ENCODE results near the gene RAF1. TPM values are rescaled to one million over a fixed set of nuclear protein-coding genes. Genes with fewer than 3 reads are reported as not detected.

Gene RAF1
- total and polyA plus RNA-seq, 2 of the 13 experiments (the other 11 are each of a cell fraction or from before 2014, with no cell fraction given): 72.2 to 91.4 TPM

DNA sequence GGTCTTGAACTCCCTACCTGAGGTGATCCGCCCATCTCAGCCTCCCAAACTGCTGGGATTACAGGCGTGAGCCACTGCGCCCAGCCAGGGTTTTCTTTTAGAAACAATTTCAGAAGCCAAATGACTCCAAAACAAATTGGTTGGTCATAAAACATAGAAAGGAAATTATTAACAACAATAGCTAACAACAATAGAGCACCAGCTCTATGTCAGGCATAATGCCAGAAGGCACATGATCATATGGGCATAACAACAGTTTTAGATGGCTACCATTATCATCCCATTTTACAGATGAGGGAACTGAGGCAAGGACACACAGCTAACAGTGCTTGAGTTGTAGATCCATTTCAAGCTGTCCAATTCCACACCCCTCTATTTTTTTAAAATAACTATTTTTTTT is 22.2 kb upstream of the RAF1 start:
- Histone ChIP-seq H3K4me3 (replicated peaks in 1 of 3; ENCODE audit: insufficient read depth in 1 of 3, low read depth in 2 of 3, low read length in 3 of 3) (no peak overlapping the region), H2AFZ (ENCODE audit: low read length) (no peak overlapping the region), H3K4me2 (ENCODE audit: low read depth, low read length) (no peak overlapping the region), H3K27ac (ENCODE audit: extremely low read length, insufficient read depth, low read length) (no peak overlapping the region), H3K4me1 (ENCODE audit: insufficient read depth, low read length) (peaks cover 44% of the 10 kb centered on the region), H3K9ac (ENCODE audit: insufficient read depth, low read depth, low read length) (no peak overlapping the region), H4K20me1 (ENCODE audit: insufficient read depth, low read length) (no peaks in the 10 kb centered on the region), H3K79me2 (ENCODE audit: insufficient read depth, low read length) (no peaks in the 10 kb centered on the region), H3K27me3 (ENCODE audit: control insufficient read depth in 1 of 2, insufficient read depth in 2 of 2, low read length in 2 of 2) (no peaks in the 10 kb centered on the region; a peak in 1 of 5 replicates), H3K36me3 (replicated peaks in 1 of 2; ENCODE audit: control insufficient read depth in 1 of 2, insufficient read depth in 2 of 2, low read length in 2 of 2) (no peaks in the 10 kb centered on the region), H3K9me3 (ENCODE audit: low read length) (no peaks in the 10 kb centered on the region)
- 65% methylated on average over 3 of the region's 3 CpGs for WGBS (ENCODE audit: low lambda C conversion rate)
- no TSS peak for BruUV-seq (replicated peaks)
- POLR2A ChIA-PET: no interaction called here
- in situ Hi-C loops (cut with HindIII; ENCODE audit: extremely low pct_ligation_motif_present, low pct_unique_long_range_greater_than_20kb): no loop called here
- no peak for ATAC-seq
- DNase-seq (ENCODE audit: low spot score): no peak
- TF ChIP-seq ZNF629 (CRISPR knock-in tag; conservative IDR thresholded peaks at IDR 0.05) (0 out of 2 replicates have a peak, but pooled peaks have one; percentile 22), HNRNPUL1 (IDR thresholded peaks at IDR 0.05; ENCODE audit: low read depth, low read length) (no peak)
- CTCF ChIA-PET (ENCODE audit: low intra/inter-chr PET ratio, low total read pairs): no interaction called here
- intact Hi-C loops (cut with micrococcal nuclease; ENCODE audit: unreplicated experiment): no loop called here
- FAIRE-seq: no peak

DNA sequence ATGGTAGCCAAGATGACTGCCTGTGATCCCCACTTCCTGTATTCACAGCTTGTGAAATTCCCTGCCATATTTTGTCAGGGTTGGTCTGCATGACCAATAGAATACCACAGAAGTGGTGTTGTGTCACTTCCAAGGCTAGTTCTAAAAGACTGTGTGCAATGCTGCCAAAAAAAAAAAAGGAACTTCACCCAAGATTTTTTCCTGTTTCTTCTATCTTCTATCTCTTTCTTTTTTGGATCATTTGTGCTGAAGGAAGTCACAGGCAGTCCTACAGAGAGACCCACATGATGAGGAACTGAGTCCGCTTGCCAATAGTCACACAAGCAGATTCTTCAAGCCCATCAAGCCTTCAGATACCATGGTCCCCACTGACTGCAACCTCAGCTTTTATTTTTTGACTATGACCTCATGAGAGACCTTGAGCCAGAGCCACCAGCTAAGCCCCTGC is 18.1 kb upstream of the RAF1 start:
- DNase-seq (ENCODE audit: low spot score): no peak
- intact Hi-C loops (cut with micrococcal nuclease; ENCODE audit: unreplicated experiment): no loop called here
- Histone ChIP-seq H3K79me2 (ENCODE audit: insufficient read depth, low read length) (no peaks in the 10 kb centered on the region), H3K4me1 (ENCODE audit: insufficient read depth, low read length) (peaks cover 24% of the 10 kb centered on the region), H3K9ac (ENCODE audit: insufficient read depth, low read depth, low read length) (no peak overlapping the region), H2AFZ (ENCODE audit: low read length) (peak overlapping the region; percentile 48), H3K9me3 (ENCODE audit: low read length) (no peaks in the 10 kb centered on the region), H3K4me2 (ENCODE audit: low read depth, low read length) (peak overlapping the region; percentile 1; the same call in 1 of the 2 replicates), H3K36me3 (replicated peaks in 1 of 2; ENCODE audit: control insufficient read depth in 1 of 2, insufficient read depth in 2 of 2, low read length in 2 of 2) (no peaks in the 10 kb centered on the region), H3K27me3 (ENCODE audit: control insufficient read depth in 1 of 2, insufficient read depth in 2 of 2, low read length in 2 of 2) (no peaks in the 10 kb centered on the region), H3K27ac (ENCODE audit: extremely low read length, insufficient read depth, low read length) (no peak overlapping the region), H4K20me1 (ENCODE audit: insufficient read depth, low read length) (no peaks in the 10 kb centered on the region), H3K4me3 (replicated peaks in 1 of 3; ENCODE audit: insufficient read depth in 1 of 3, low read depth in 2 of 3, low read length in 3 of 3) (no peak overlapping the region)
- no TSS peak for BruUV-seq (replicated peaks)
- in situ Hi-C loops (cut with HindIII; ENCODE audit: extremely low pct_ligation_motif_present, low pct_unique_long_range_greater_than_20kb): no loop called here
- FAIRE-seq: no peak
- CTCF ChIA-PET (ENCODE audit: low intra/inter-chr PET ratio, low total read pairs): no interaction called here
- peak; percentile 39 for ATAC-seq
- 75% methylated on average over 1 of the region's 1 CpG for WGBS (ENCODE audit: low lambda C conversion rate)
- POLR2A ChIA-PET: interaction anchor here (0.9 kb wide), 1 partner anchor 34 kb away, joined by 3 read pairs; no protein-coding TSS in a partner anchor
- no peak for TF ChIP-seq ZNF460 (CRISPR knock-in tag; IDR thresholded peaks at IDR 0.05; ENCODE audit: borderline replicate concordance)
- TF ChIP-seq, protein P1, sequence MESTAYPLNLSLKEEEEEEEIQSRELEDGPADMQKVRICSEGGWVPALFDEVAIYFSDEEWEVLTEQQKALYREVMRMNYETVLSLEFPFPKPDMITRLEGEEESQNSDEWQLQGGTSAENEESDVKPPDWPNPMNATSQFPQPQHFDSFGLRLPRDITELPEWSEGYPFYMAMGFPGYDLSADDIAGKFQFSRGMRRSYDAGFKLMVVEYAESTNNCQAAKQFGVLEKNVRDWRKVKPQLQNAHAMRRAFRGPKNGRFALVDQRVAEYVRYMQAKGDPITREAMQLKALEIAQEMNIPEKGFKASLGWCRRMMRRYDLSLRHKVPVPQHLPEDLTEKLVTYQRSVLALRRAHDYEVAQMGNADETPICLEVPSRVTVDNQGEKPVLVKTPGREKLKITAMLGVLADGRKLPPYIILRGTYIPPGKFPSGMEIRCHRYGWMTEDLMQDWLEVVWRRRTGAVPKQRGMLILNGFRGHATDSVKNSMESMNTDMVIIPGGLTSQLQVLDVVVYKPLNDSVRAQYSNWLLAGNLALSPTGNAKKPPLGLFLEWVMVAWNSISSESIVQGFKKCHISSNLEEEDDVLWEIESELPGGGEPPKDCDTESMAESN (CRISPR knock-in tag; conservative IDR thresholded peaks at IDR 0.05): no peak
- TF ChIP-seq ATF1 (CRISPR knock-in tag; IDR thresholded peaks at IDR 0.05): no peak
- TF ChIP-seq, protein P2, sequence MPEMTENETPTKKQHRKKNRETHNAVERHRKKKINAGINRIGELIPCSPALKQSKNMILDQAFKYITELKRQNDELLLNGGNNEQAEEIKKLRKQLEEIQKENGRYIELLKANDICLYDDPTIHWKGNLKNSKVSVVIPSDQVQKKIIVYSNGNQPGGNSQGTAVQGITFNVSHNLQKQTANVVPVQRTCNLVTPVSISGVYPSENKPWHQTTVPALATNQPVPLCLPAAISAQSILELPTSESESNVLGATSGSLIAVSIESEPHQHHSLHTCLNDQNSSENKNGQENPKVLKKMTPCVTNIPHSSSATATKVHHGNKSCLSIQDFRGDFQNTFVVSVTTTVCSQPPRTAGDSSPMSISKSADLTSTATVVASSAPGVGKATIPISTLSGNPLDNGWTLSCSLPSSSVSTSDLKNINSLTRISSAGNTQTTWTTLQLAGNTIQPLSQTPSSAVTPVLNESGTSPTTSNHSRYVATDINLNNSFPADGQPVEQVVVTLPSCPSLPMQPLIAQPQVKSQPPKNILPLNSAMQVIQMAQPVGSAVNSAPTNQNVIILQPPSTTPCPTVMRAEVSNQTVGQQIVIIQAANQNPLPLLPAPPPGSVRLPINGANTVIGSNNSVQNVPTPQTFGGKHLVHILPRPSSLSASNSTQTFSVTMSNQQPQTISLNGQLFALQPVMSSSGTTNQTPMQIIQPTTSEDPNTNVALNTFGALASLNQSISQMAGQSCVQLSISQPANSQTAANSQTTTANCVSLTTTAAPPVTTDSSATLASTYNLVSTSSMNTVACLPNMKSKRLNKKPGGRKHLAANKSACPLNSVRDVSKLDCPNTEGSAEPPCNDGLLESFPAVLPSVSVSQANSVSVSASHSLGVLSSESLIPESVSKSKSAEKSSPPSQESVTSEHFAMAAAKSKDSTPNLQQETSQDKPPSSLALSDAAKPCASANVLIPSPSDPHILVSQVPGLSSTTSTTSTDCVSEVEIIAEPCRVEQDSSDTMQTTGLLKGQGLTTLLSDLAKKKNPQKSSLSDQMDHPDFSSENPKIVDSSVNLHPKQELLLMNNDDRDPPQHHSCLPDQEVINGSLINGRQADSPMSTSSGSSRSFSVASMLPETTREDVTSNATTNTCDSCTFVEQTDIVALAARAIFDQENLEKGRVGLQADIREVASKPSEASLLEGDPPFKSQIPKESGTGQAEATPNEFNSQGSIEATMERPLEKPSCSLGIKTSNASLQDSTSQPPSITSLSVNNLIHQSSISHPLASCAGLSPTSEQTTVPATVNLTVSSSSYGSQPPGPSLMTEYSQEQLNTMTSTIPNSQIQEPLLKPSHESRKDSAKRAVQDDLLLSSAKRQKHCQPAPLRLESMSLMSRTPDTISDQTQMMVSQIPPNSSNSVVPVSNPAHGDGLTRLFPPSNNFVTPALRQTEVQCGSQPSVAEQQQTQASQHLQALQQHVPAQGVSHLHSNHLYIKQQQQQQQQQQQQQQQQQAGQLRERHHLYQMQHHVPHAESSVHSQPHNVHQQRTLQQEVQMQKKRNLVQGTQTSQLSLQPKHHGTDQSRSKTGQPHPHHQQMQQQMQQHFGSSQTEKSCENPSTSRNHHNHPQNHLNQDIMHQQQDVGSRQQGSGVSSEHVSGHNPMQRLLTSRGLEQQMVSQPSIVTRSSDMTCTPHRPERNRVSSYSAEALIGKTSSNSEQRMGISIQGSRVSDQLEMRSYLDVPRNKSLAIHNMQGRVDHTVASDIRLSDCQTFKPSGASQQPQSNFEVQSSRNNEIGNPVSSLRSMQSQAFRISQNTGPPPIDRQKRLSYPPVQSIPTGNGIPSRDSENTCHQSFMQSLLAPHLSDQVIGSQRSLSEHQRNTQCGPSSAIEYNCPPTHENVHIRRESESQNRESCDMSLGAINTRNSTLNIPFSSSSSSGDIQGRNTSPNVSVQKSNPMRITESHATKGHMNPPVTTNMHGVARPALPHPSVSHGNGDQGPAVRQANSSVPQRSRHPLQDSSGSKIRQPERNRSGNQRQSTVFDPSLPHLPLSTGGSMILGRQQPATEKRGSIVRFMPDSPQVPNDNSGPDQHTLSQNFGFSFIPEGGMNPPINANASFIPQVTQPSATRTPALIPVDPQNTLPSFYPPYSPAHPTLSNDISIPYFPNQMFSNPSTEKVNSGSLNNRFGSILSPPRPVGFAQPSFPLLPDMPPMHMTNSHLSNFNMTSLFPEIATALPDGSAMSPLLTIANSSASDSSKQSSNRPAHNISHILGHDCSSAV (CRISPR knock-in tag; IDR thresholded peaks at IDR 0.05; ENCODE audit: borderline replicate concordance): no peak
- TF ChIP-seq, protein P3, sequence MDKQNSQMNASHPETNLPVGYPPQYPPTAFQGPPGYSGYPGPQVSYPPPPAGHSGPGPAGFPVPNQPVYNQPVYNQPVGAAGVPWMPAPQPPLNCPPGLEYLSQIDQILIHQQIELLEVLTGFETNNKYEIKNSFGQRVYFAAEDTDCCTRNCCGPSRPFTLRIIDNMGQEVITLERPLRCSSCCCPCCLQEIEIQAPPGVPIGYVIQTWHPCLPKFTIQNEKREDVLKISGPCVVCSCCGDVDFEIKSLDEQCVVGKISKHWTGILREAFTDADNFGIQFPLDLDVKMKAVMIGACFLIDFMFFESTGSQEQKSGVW (CRISPR knock-in tag; IDR thresholded peaks at IDR 0.05; ENCODE audit: borderline replicate concordance): no peak
